ENCODE data around the gene KRTAP29-1. TPM values are rescaled to one million over a fixed set of nuclear protein-coding genes. Genes with fewer than 3 reads are reported as not detected.

The KRTAP29-1 gene
- total RNA-seq, 1 donor, result not detected

DNA sequence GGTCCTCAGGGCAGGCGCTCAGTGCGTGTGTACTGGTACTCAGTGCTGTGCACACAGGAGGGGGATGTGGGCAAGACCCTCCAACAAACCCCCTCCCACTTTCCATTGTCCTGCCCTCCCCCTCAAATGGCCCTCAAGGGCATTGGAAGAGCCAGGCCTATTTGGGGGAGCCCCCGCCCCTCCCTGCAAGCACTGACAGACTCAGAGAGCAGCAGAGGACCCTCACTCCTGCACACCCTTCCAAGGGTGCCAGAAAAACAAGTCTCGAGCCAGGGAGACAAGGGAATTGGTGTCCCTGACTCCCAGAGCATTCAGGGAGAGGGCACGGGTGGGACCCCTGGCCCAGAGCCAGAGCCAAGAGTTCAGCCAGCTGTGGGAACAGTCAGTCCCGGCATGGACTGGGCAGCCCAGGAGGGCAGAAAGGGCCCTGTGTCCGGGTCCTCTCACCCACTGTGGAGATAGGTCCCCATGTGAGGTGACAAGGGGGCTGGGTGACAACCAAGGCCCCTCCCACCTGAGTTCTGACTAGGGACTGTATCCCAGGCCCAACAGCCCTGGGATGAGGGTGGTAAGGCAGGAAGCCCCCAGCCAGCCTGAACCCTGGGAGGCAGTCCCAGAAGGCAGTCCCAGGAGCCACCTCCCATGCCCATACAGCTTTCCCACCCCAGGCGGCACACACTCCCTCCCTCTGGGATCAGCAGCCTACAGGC, 24.9 kb upstream of the KRTAP29-1 start:
- H3K4me3 ChIP-seq (ENCODE audit: low read depth, low read length), result no peak overlapping the region
- DNase-seq (ENCODE audit: low read depth), result no peak
- TF ChIP-seq, protein P1, sequence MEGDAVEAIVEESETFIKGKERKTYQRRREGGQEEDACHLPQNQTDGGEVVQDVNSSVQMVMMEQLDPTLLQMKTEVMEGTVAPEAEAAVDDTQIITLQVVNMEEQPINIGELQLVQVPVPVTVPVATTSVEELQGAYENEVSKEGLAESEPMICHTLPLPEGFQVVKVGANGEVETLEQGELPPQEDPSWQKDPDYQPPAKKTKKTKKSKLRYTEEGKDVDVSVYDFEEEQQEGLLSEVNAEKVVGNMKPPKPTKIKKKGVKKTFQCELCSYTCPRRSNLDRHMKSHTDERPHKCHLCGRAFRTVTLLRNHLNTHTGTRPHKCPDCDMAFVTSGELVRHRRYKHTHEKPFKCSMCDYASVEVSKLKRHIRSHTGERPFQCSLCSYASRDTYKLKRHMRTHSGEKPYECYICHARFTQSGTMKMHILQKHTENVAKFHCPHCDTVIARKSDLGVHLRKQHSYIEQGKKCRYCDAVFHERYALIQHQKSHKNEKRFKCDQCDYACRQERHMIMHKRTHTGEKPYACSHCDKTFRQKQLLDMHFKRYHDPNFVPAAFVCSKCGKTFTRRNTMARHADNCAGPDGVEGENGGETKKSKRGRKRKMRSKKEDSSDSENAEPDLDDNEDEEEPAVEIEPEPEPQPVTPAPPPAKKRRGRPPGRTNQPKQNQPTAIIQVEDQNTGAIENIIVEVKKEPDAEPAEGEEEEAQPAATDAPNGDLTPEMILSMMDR (IDR thresholded peaks at IDR 0.05; ENCODE audit: insufficient read depth, low read depth, low read length), result no peak

DNA sequence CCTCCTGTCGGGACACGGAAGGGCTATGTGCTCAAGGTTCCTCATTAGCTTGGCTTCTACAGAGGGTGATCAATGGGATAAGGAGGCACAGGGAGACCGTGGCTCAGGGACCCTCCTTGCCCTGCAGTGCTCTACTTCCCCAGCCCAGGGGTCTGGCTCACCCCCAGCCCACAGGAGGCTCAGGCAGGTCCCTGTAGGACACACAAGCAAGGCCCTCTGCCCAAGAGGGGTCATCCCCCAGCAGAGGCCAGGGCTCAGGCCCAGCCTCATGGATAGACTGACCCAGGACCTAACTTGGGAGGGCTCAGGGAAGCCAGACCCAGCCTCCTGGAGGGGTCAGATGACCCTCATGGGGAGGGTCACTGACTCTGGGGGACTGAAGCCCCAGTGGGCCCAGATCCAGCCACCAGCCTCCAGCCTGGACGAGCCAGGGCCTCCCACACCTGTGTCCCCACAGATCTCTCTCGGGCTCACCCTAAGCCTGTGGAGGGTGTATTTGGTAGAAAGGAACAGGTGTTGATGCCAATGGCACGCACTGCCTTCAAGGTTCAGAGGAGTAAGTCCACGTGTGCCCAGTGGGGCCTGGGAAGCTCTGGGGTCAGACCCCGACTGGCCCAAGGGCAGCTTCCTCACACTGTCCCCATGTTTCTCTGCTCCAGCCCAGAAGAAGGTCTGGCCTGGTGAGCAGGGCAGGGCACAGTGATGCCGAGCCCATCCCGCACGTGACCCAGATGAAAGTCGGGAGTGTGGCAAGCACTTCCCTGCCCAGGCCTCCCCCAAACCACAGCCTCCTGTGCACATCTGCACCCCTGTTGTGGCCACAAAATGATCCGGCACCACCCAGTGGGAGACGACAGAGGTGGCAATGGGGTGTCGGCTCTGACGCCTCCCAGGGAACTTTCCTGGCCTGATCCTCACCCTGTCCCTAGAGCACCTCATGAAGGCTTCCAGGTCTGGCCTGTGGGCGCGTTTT, 23.8 kb upstream of the KRTAP29-1 start:
- H3K4me3 ChIP-seq (ENCODE audit: low read depth, low read length), result no peak overlapping the region
- no peak for DNase-seq (ENCODE audit: low read depth)
- TF ChIP-seq, protein P1 (IDR thresholded peaks at IDR 0.05; ENCODE audit: insufficient read depth, low read depth, low read length), result no peak

DNA sequence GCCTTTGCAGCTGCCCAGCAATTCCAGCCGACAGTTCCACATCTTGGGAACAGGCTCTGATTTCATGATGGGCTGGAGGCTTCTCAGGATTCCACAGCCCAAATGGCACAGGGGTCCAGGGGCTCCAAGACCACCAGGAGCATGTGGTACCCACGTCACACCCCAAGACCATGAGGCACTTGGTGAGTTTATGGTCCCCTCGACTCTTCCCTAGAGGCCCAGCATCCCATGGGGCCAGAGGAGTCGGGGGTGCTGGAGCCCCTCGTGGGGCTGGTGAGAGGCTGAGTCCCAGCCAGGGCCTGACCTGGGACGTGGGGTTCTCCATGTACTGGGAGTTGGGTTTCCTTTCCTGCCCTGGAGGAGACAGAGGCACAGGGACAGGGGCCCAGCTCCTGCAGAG, 23.0 kb upstream of the KRTAP29-1 start:
- no peak overlapping the region for H3K4me3 ChIP-seq (ENCODE audit: low read depth, low read length)

DNA sequence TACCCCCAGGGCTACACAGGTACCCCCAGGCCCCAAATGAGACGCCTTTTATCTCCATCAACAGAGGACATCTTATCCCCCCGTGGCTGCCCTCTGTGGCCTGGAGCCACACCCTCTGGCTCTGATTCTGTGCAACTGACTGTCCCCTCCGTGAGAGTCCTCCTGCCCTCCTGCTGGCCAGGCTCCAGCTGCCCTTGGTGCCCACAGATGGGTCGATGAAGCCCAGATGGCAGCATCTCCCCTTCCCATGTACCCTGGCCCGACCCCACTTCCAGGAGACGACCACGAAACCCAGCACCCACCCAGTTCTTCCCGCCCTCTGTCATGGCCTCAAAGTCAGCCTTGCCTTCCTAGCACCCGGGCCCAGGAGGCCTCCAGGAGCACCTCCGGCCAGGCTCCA, 22.5 kb upstream of the KRTAP29-1 start:
- TF ChIP-seq, protein P1 (IDR thresholded peaks at IDR 0.05; ENCODE audit: insufficient read depth, low read depth, low read length), result no peak
- no peak overlapping the region for H3K4me3 ChIP-seq (ENCODE audit: low read depth, low read length)
- DNase-seq (ENCODE audit: low read depth), result no peak

More for the DNA sequence above, 23.0 kb upstream of the KRTAP29-1 start:
- TF ChIP-seq, protein P1 (IDR thresholded peaks at IDR 0.05; ENCODE audit: insufficient read depth, low read depth, low read length), result no peak
- no peak for DNase-seq (ENCODE audit: low read depth)

DNA sequence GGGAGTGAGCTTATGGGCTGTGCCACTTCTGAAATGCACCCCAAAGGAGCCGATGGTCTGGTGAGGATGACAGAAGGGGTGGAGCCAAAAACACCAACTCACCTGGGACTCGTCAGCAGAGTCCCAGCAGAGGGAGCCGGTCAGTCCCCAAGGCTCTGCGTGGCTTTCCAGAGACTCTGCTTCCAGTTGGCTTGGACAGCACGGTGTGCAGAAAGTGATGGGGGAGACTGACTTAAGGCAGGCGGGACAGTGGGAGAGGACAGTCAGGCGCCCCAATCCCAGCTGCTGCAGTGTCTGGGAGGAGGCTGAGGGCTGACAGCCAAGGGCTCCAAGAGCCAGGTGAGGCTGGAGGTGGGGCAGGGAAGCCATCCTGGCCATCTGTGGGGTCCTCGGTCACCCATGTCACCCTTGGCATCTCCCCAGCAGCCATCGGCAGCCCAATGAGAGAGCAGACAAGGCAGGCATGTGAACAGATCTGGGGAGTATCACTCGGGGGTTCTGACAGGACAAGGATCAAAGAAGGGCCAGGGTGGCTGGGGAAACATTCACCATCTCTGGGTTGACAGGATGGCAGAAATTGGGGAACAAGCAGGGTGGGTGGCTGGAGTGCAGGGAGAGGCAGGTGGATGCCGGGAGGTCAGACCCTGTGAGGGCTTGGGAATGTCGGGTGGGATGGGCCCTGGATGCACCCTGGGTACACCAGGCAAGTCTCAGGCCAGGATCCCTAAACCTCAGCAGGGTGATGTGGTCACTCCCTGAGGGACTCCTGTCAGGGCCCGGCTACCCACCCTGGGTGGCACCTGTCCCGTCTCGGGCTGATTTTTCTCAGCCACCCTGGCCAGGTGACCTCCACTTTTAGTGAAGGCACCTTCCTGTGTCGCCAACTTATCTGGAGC, 21.8 kb upstream of the KRTAP29-1 start:
- peak; percentile 12 for DNase-seq (ENCODE audit: low read depth)
- TF ChIP-seq, protein P1 (IDR thresholded peaks at IDR 0.05; ENCODE audit: insufficient read depth, low read depth, low read length), result peak; percentile 32
- no peak overlapping the region for H3K4me3 ChIP-seq (ENCODE audit: low read depth, low read length)

Data from fibroblast of villous mesenchyme (primary cell).